Thyroid gland (tissue), 4 donors: ENCODE measurements around the gene PKHD1. TPM values are rescaled to one million over a fixed set of nuclear protein-coding genes. Genes with fewer than 3 reads are reported as not detected.

Experiments used
- DNase-seq, 2 donors: peaks; one replicate each; pipeline ENCODE4 v3.0.0-alpha.2; 2019
- H3K27ac ChIP-seq, 3 donors: fragments of 200-600 bp; sonication (generic); 1 replicate in 2 of 3; 2 replicates in 1 of 3; pipeline ENCODE4 v1.5.1; 2016 to 2019; ENCODE audit warnings: mild to moderate bottlenecking in 1 of 3, moderate library complexity in 1 of 3
- H3K27me3 ChIP-seq: fragments of 200-600 bp; sonication (generic); one replicate; pipeline ENCODE4 v1.5.1; 2019
- H3K36me3 ChIP-seq, 2 donors: fragments of 200-600 bp; sonication (generic); one replicate each; pipeline ENCODE4 v1.5.1; 2016 to 2019
- H3K4me1 ChIP-seq, 2 donors: fragments of 200-600 bp; sonication (generic); one replicate each; pipeline ENCODE4 v1.5.1; 2017 to 2019
- H3K4me3 ChIP-seq, 3 donors: fragments of 200-600 bp; sonication (generic); replicated peaks in 1 of 3; 1 replicate in 2 of 3; 2 replicates in 1 of 3; pipeline ENCODE4 v1.5.1; 2016; ENCODE audit warnings: mild to moderate bottlenecking in 1 of 3
- H3K9me3 ChIP-seq: fragments of 200-600 bp; sonication (generic); one replicate; pipeline ENCODE4 v1.5.1; 2017
- POLR2A ChIP-seq, 2 donors: fragments of 450-650 bp; IDR thresholded peaks; one replicate each; pipeline ENCODE4 v1.6.1; 2017; ENCODE audit warnings: antibody characterized with exemption in 2 of 2, mild to moderate bottlenecking in 2 of 2, moderate library complexity in 1 of 2
- WGBS, 2 donors: methylation state at CpG; one replicate each; pipeline ENCODE4 v1.1.5; 2017; 5-methylcytosine and 5-hydroxymethylcytosine counted together
- intact Hi-C: fragments of 100-400 bp; cut with DNase I; formaldehyde crosslinking; loops from one replicate; pipeline ENCODE4 v1.15.1; 2023
- total RNA-seq, 4 donors: library from RNA; depleted of rRNA; stranded (reverse); fragments of >200 nt; gene quantifications; one replicate each; pipeline ENCODE4 v1.2.3, GENCODE V29; 2016
- TF ChIP-seq, protein P1 (sequence below), 6 experiments: fragments of 200-600 bp in 3 of 6; fragments of 450-650 bp in 3 of 6; sonication (generic) in 3 of 6; IDR thresholded peaks; one replicate each; pipeline ENCODE4 v1.5.1; 2016 to 2019; ENCODE audit warnings: antibody characterized with exemption in 6 of 6, mild to moderate bottlenecking in 2 of 6, inconsistent platforms in 1 of 6, moderate library complexity in 1 of 6

PKHD1 gene
- total RNA-seq, 4 donors from 2014 or later, result under 0.01 to 0.11 (median 0.07) TPM

GRCh38 chr6:51600514-51600913, 486.9 kb downstream of the PKHD1 start:
- H3K27ac ChIP-seq, result no peak overlapping the region
- no peaks in the 10 kb centered on the region for H3K36me3 ChIP-seq
- DNase-seq, result no peak
- WGBS, 2 donors, result 86 to 91% methylated on average over 2 of the region's 2 CpGs
- TF ChIP-seq, protein P1, sequence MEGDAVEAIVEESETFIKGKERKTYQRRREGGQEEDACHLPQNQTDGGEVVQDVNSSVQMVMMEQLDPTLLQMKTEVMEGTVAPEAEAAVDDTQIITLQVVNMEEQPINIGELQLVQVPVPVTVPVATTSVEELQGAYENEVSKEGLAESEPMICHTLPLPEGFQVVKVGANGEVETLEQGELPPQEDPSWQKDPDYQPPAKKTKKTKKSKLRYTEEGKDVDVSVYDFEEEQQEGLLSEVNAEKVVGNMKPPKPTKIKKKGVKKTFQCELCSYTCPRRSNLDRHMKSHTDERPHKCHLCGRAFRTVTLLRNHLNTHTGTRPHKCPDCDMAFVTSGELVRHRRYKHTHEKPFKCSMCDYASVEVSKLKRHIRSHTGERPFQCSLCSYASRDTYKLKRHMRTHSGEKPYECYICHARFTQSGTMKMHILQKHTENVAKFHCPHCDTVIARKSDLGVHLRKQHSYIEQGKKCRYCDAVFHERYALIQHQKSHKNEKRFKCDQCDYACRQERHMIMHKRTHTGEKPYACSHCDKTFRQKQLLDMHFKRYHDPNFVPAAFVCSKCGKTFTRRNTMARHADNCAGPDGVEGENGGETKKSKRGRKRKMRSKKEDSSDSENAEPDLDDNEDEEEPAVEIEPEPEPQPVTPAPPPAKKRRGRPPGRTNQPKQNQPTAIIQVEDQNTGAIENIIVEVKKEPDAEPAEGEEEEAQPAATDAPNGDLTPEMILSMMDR (IDR thresholded peaks at IDR 0.05), result no peak
- no peak for TF ChIP-seq POLR2A (IDR thresholded peaks at IDR 0.05)
- no peaks in the 10 kb centered on the region for H3K4me1 ChIP-seq
- H3K9me3 ChIP-seq, result no peaks in the 10 kb centered on the region
- no peak overlapping the region for H3K4me3 ChIP-seq
- intact Hi-C loops, result no loop called here
- no peaks in the 10 kb centered on the region for H3K27me3 ChIP-seq

DNA sequence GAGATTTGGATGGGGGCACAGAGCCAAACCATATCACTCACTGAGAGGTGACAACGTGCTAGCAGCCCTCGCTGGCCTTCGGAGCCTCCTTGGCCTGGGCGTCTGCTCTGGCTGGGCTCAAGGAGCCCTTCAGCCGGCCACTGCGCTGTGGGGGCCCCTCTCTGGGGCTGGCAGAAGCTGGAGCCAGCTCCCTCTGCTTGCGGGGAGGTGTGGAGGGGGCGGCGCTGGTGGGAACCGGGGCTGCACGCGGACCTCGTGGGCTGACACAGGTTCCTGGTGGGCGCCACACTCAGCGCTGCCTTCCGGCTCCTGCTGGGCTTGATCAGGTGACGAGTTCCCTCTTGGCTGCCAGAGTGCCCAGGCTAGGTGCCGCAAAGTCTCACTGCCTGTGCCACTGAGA, 489.2 kb downstream of the PKHD1 start:
- no peak for DNase-seq
- Histone ChIP-seq H3K36me3 (no peaks in the 10 kb centered on the region), H3K9me3 (no peaks in the 10 kb centered on the region), H3K27me3 (no peaks in the 10 kb centered on the region), H3K4me3 (no peak overlapping the region), H3K4me1 (no peaks in the 10 kb centered on the region), H3K27ac (no peak overlapping the region)
- WGBS, 2 donors, result 90 to 91% methylated on average over 2 to 12 of the region's 18 CpGs
- TF ChIP-seq, protein P1 (IDR thresholded peaks at IDR 0.05), result no peak
- TF ChIP-seq POLR2A (IDR thresholded peaks at IDR 0.05), result no peak
- intact Hi-C loops, result no loop called here

DNA sequence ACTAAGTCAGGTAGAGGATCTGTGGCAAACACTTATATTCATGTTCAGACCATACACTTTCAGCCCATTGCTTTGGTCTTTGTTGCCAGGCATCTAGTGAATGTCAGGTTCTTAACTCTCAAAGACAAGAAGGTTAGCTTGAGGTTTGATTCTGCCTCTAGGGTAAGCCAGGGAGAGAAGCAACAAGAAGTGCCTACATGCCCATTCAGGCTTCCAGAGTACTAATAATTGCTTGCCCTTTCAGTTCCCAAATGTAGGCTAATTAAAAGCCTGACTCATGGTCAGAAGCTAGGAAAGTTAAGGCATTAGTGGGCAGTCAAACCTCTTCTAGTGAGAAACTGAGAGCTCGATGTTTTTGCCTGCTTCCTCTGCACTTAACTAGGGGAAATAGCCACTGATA, 492.4 kb downstream of the PKHD1 start:
- TF ChIP-seq, protein P1 (IDR thresholded peaks at IDR 0.05), result no peak
- TF ChIP-seq POLR2A (IDR thresholded peaks at IDR 0.05), result no peak
- intact Hi-C loops, result no loop called here
- no peaks in the 10 kb centered on the region for H3K27me3 ChIP-seq
- no peak for DNase-seq
- 48 to 75% methylated on average over 1 of the region's 1 CpG for WGBS, 2 donors
- no peak overlapping the region for H3K4me3 ChIP-seq
- no peaks in the 10 kb centered on the region for H3K9me3 ChIP-seq
- no peak overlapping the region for H3K27ac ChIP-seq
- no peaks in the 10 kb centered on the region for H3K36me3 ChIP-seq
- no peaks in the 10 kb centered on the region for H3K4me1 ChIP-seq

GRCh38 chr6:51585264-51585663, 502.1 kb downstream of the PKHD1 start:
- intact Hi-C loops, result no loop called here
- H3K4me1 ChIP-seq, result no peaks in the 10 kb centered on the region
- no peaks in the 10 kb centered on the region for H3K36me3 ChIP-seq
- no peaks in the 10 kb centered on the region for H3K27me3 ChIP-seq
- DNase-seq, result no peak
- no peak overlapping the region for H3K27ac ChIP-seq
- H3K9me3 ChIP-seq, result no peaks in the 10 kb centered on the region
- no peak for TF ChIP-seq POLR2A (IDR thresholded peaks at IDR 0.05)
- TF ChIP-seq, protein P1 (IDR thresholded peaks at IDR 0.05), result no peak
- H3K4me3 ChIP-seq, result no peak overlapping the region

GRCh38 chr6:51584163-51584562, 503.2 kb downstream of the PKHD1 start:
- DNase-seq, result no peak
- 85 to 86% methylated on average over 3 of the region's 3 CpGs for WGBS, 2 donors
- no peak overlapping the region for H3K27ac ChIP-seq
- intact Hi-C loops, result no loop called here
- H3K4me3 ChIP-seq, result no peak overlapping the region
- TF ChIP-seq POLR2A (IDR thresholded peaks at IDR 0.05), result no peak
- TF ChIP-seq, protein P1 (IDR thresholded peaks at IDR 0.05), result no peak
- H3K9me3 ChIP-seq, result no peaks in the 10 kb centered on the region
- H3K4me1 ChIP-seq, result no peaks in the 10 kb centered on the region
- H3K27me3 ChIP-seq, result no peaks in the 10 kb centered on the region
- H3K36me3 ChIP-seq, result no peaks in the 10 kb centered on the region
